HG03460 (cell line): ENCODE results near the gene ABHD8.

Experiments
- ATAC-seq: cut with Tn5 transposase; IDR thresholded peaks from one replicate; pipeline ENCODE4 v1.9.1; 2021; ENCODE audit not compliant: unreplicated experiment

The ABHD8 gene, protein sequence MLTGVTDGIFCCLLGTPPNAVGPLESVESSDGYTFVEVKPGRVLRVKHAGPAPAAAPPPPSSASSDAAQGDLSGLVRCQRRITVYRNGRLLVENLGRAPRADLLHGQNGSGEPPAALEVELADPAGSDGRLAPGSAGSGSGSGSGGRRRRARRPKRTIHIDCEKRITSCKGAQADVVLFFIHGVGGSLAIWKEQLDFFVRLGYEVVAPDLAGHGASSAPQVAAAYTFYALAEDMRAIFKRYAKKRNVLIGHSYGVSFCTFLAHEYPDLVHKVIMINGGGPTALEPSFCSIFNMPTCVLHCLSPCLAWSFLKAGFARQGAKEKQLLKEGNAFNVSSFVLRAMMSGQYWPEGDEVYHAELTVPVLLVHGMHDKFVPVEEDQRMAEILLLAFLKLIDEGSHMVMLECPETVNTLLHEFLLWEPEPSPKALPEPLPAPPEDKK

DNA sequence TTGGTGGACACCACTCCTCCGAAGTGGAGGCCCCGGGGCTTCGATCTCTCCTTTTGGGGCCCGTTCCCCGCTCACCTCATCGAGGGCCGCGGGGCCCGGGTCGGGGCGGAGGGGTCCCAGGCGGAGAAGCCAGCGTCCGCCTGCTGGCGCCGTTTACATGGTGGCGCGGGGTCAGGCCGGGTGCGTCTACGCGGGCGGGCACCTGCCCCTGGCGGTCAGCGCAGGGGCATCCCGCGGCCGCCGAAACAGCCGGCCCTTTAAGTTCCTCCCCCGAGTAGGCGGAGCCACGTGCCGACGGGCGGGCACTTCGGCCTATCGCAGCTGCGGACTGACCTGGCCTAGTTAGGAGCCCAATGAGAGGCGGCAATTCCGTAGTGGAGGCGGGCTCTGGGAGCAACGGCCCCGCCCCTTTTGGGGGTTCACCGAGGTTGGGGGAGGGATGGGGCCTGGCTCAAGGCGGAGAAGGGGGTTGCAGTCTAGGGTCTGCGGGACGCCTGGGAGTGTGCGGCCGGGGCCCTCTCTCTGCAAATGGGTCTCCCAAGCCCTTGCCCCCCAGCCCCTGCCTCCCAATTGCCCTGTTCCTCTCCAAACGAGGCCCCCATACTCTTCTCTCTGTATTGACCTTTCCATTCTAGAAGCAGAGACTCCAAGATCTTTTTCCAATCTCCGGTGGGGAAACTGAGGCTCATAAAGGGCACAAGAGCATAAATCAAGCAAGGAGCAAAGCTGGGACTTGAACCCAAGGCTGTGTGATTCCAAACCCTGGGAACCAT lies at the start of gene ABHD8:
ABHD8 (minus strand) TSS at position 259 of the 773 bp plus-strand sequence. CDS start 1,809 bp downstream, outside the sequence.
- ATAC-seq: peak; percentile 44

DNA sequence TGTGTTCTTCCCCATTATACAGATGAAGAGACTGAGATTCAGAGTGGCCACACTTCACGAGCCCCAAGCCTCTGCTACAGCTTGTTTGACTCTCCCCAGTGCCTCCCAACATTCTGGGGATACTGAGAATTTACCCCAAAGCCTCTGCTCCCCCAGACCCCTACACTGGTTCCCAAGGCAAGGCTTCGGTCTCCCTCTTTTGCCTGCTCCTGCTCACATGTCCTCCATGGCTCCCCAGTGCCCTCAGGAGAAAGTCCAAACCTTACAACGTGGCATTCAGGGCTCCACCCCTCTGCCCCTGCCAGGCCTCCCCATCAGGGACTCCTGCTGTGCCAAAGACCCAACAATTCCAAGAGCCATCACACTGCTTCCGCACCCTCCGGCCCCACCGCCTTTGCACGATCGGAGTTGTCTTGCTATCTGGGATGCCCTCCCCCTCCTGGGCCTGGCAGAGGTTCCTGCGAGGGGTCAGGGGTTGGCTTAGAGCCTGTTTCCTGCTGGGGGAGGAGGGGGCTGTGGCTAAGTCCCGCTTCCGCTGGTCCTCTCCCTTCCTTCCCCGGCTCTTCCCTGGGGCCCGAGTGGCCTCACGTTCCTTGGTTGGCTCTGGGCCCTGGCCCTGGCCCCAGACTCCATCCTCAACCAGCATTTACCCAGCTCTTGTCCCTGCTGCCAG lies 49.5 kb upstream of the ABHD8 start:
- ATAC-seq: no peak

DNA sequence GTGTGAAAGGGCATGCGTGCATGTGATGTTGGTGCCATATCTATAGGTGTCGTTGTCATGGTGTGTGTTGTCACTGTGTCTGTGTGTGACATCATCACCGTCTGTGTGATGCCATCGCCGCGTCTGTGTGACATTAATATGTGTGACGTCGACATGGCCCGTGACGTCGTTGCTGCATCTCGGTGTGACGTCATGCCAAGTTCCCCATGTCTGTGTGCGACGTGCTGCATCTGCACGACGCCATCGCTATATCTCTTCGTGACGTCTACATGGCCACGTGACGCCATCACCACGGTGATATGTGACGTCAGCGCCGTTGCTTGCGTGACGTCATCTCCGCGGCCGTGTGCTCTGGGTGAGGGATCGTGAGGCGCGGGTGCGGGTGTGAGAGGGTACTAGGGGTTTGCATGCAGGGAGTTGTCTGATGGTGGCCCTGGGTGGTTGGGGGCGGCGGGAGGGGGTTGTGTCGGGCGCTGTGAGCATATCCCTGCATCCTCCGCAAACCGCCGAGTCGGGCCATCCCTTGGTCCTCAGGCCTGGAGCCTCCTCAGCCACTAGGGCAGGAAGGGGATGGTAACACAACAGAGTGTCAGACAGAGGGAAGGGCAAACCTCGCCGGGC lies 48.7 kb upstream of the ABHD8 start:
- no peak for ATAC-seq

DNA sequence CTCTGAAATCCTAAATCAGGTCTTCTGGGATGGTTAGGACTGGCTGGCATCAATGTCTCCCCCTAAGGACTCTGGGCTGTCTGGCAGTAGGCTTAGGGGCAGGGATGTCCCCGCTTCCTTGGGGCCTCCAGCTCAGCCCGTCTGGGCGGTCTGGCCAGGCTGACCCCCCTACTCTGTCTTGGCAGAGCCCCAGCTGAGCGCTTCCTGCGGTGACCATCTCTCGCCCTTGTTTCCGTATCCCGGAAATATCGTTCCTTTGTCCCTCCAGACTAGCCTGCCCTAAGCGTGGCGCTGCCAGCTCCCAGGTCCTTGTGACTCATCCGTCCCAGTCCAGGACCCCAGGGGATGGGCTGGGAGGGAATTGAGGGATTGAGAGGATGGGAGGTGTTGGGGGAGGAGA lies 45.5 kb upstream of the ABHD8 start:
- ATAC-seq: no peak

DNA sequence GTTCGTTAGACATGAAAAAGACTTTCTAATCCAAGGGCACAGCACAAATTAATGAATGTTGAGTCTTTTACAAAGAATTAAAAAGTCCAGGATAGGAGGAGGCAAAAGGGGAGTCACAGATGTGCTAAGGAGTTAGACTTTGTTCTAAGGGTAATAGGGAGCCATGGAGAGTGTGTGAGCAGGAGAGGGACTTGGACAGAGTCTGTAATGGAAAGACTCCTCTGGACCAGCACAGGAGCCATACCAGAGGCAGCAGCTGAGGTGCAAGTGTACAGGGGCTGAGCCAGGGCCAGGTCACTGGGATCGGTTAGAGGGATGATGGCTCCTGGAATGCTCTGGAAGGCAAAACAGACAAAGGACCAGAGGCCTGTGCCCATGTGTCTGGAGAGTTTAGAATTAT lies 44.7 kb upstream of the ABHD8 start:
- ATAC-seq: no peak

DNA sequence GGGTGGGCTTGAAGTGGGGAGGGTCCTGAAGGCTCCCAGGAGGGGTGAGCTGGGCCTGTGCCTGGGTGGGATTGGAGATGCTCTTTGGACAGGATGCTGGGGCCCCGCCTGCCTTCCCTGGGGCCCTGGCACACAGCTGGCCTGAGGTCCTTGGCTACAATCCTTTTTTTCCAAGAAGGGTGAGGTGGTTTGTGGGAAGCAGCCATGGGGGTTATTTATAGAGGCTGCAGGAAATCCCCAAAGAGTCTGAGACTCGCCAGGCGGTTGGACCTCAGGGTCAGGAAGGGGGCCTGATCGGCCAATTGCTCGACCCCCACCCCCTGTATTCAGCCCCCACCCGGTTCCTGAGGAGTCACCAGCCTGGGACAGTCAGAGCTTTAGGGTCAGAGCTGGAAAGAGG lies 44.1 kb upstream of the ABHD8 start:
- ATAC-seq: no peak

DNA sequence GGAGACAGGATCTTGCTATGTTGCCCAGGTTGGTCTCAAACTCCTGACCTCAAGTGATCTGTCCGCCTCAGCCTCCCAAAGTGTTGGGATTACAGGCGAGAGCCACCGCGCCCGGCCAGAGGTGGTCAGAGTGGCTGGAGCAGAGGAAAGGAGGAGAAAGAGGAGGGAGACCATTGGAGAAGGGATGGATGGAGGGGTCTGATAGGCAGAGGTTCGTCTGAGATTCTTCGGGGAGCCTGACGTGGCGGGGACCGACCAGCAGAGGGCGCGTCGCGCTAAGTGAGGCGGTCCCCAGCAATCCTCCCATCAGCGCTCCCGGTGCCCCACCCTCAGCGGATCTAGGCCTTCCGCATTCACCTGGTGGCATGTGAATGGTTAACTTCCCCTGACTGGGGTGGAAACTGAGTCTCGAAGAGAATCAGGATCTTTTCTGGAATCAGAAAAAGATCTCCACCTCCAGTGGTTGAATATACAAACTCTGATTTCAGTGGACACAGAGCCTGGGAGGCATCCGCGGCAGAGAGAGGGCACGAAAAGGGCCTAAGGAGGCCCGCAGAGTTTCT lies 43.0 kb upstream of the ABHD8 start:
- ATAC-seq: no peak

DNA sequence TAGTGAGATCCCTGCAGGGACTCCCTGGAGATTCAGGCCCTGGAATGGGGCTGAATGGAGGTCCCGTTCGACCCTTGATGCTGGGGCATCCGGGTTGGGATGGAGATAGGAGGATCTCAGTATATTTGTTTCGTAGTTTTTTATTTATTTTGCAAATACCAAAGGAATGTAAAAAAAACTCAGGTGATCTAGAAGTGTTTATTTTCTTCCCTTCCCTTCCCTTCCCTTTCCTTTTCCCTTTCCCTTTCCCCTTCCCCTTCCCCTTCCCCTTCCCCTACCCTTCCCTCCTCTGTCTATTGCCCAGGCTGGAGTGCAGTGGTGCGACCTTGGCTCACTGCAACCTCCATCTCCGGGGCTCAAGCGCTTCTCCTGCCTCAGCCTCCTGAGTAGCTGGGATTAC lies 38.6 kb upstream of the ABHD8 start:
- no peak for ATAC-seq

DNA sequence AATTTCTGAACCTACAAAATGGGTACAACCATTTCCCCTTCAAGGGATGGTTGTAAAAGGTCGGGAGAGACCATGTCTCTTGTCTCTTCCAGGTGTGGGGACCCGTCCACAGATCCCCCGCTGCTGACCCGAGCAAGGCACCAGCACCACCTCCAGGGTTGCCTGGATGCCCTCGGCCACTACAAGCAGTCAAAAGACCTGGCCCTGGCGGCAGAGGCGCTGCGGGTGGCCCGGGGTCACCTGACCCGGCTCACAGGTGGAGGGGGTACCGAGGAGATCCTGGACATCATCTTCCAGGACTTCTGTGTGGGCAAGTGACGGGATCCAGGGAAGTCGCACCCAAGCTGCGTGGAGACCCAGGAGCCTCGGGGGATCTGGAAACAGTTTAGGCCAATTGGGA lies 38.2 kb upstream of the ABHD8 start:
- ATAC-seq: no peak

DNA sequence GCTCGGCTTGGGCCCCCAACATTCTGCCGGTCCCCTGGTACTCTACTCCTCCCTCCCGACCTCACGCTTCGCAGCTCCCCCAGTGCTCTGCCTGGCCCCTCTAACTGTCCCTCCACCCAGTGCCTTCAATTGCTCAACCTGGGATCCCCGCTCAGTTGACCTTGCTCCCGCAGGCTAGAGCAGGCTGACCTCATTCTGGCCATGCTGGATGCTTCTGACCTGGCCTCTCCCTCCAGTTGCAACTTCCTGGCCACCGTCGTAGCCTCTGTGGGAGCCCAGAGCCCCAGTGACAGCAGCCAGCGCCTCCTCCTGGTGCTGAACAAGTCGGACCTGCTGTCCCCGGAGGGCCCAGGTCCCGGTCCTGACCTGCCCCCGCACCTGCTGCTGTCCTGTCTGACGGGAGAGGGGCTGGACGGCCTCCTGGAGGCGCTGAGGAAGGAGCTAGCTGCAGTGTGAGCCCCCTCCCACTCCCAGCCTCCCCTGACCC lies 37.7 kb upstream of the ABHD8 start:
- ATAC-seq: no peak

DNA sequence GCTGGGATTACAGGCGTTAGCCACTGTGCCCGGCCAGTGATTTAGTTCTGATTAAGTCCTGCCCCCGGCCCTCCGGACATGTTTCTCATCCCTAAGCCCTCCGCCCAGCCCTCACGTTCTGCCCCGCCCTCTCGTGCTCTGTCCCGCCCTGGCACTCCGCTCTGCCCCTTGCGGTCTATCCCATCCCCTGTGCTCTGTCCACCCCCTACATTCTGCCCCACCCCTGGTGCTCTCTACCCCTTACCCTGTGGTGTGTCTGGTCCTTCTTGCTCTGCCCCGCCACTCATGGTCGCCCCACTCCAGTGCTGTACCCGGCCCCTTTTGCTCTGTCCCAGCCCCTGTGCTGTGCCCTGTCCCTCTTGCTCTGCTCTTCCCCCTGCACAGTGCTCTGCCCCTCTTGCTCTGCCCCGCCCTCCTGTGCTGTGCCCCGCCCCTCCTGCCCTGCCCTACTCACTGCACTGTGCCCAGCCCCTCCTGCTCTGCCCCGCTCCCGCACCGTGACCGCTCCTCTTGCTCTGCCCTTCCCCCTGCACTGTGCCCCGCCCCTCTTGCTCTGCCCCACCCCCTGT lies 37.2 kb upstream of the ABHD8 start:
- ATAC-seq: no peak

DNA sequence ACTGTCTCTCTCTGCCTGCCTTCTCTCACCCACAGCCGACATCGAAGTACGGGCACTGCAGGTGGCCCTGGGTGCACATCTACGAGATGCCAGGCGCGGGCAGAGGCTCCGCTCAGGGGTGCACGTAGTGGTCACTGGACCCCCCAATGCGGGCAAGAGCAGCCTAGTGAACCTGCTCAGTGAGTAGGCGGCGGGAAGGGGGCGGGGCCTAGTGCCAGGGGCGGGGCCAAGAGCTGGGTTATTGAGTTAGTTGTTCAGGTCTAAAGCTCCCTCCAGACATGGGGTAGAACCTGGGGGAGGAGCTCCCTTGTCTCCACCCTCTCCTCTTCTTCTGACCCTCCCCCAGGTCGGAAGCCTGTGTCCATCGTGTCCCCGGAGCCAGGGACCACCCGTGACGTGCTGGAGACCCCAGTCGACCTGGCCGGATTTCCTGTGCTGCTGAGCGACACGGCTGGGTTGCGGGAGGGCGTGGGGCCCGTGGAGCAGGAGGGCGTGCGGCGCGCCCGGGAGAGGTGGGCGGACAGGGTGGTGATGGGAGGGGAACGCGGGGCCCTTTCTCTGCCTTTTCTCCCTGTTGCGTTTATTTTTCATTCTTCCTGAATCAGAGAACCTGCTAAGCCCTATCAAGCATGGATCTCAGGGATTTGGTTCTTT lies 36.0 kb upstream of the ABHD8 start:
- ATAC-seq: no peak

DNA sequence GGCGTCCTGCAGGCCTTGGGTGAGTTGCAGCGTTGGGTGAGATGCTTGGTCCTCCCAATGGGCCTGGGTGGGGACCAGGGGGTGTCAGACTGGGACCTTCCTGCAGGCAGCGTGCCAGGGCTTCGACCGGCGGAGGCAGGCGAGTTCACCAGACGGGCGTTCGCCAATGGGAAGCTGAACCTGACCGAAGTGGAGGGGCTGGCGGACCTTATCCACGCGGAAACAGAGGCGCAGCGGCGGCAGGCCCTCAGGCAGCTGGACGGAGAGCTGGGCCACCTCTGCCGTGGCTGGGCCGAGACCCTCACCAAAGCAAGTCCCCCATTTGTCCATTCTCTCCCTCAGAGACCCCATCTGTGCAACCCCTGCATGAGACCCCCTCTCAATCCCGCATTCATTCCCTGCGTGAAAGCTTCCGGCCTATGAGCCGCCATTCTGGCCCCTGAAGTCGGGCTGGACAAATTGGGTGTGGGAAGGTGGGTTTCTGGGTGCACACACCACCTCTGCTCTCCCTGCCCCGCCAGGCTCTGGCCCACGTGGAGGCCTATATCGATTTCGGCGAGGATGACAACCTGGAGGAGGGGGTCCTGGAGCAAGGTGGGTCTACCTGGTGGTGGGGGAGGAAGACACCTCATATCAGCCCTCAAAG lies 35.3 kb upstream of the ABHD8 start:
- no peak for ATAC-seq

DNA sequence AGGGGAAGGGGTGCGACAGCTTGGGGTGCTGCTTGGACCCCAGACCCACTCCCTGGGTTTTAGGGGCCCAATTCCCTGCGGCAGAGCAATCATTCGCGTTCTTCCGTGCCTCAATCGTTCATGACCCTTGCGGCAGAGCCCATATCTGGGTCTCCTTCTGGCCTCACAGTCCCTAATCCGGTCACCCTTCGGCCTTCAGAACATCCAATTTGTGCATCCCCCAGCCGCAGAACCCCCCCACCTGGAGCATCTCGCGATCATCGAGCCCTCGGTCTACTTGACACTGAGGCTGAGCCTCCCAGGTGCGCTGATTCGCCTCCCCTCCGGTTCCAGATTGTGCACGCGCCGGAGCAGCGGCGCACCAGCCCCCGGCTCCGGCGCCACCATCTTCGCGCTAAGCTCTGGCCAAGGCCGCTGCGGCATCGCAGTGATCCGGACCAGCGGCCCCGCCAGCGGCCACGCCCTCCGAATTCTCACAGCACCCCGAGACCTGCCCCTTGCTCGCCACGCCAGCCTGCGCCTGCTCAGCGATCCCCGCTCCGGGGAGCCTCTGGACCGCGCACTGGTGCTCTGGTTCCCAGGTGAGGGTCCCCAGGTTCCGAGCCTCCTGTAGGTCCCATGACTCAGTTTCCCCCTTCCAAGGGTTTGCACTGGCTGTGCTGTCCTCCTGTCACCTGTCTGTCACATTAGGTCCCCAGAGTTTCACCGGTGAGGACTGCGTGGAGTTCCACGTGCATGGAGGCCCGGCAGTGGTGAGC lies 34.6 kb upstream of the ABHD8 start:
- ATAC-seq: no peak

DNA sequence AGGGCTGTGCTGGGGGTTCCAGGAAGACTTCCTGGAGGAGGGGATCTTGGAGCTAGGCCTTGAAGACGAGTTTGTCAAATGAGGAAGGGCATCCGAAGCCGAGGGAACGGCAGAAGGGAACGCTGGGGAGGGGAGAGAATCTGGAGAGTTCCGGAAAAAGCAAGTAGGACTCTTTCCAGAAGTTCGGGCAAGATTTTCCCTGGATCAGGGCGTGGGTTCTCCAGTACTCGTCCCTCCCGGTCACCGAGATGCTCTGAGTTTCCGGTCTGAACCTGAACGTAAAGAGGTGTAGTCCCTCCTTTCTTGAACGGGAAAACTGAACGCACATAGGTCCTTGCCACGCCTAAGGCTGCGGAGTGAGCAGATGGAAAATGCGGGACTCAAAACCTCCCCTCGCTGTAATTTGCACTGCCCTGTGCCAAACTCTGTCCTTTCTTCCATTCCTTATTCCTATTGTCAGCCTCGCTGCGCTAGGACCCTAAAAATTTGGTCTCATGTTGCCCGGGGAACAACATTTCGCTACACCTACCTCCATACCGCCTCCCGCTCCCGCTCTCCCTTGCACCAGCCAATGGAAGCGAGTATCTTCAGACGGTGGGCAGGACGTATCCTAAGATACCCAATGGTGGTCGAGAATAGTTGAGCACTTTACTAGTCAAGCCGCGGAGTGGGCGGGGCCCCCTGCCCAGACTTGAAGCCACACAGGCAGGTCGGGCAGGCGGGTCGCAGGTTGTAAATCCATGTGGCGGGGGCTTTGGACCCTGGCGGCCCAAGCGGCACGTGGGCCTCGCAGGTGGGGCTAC lies 33.8 kb upstream of the ABHD8 start, which contains the start of gene GTPBP3:
GTPBP3 (plus strand) TSS at position 682 of the 803 bp plus-strand sequence; CDS start at position 741, 59 bp downstream.
- peak; percentile 64 for ATAC-seq

DNA sequence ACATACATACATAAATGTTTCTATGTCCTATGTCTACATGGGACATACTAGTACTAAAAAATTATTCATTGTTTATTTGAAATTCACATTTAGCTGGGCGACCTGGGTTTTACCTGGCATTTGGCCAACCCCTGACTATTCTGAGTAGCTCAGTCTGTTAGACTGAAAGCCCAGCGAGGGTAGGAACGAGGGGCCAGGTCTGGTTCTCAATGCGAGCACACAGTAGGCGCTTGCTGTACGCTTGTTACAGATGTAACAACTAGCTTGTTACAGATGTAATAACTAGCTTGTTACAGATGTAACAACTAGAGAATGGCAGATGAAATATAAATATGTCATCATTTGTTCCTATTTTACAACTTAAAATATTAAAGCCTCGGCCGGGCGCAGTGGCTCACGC lies 32.4 kb upstream of the ABHD8 start:
- ATAC-seq: no peak
